Suprapubic skin (tissue), 4 donors: ENCODE measurements around the gene LPP. TPM values are rescaled to one million over a fixed set of nuclear protein-coding genes. Genes with fewer than 3 reads are reported as not detected.

Source experiments
- DNase-seq, 2 donors: peaks; one replicate each; pipeline ENCODE4 v3.0.0-alpha.2; 2019; ENCODE audit warnings: low spot score in 2 of 2
- H3K27ac ChIP-seq: fragments of 200-600 bp; sonication (generic); one replicate; pipeline ENCODE4 v1.5.1; 2019
- H3K27me3 ChIP-seq: fragments of 200-600 bp; sonication (generic); one replicate; pipeline ENCODE4 v1.5.1; 2019
- H3K36me3 ChIP-seq: fragments of 200-600 bp; sonication (generic); one replicate; pipeline ENCODE4 v1.5.1; 2019
- H3K4me1 ChIP-seq: fragments of 200-600 bp; sonication (generic); one replicate; pipeline ENCODE4 v1.5.1; 2019
- H3K4me3 ChIP-seq: fragments of 200-600 bp; sonication (generic); one replicate; pipeline ENCODE4 v1.5.1; 2019; ENCODE audit warnings: mild to moderate bottlenecking
- H3K9me3 ChIP-seq: fragments of 200-600 bp; sonication (generic); one replicate; pipeline ENCODE4 v1.5.1; 2019
- CTCF ChIP-seq, 2 donors: fragments of 200-600 bp in 1 of 2; fragments of 450-650 bp in 1 of 2; sonication (generic) in 1 of 2; IDR thresholded peaks; one replicate each; pipeline ENCODE4 v1.5.1; 2016 to 2019; ENCODE audit warnings: antibody characterized with exemption in 2 of 2, mild to moderate bottlenecking in 1 of 2, moderate library complexity in 1 of 2
- EP300 ChIP-seq: sonication (generic); formaldehyde crosslinking; IDR thresholded peaks from one replicate; pipeline ENCODE4 v1.6.1; 2017; ENCODE audit warnings: antibody characterized with exemption
- POLR2A ChIP-seq, 2 donors: fragments of 450-650 bp; IDR thresholded peaks; one replicate each; pipeline ENCODE4 v1.6.1; 2017; ENCODE audit warnings: antibody characterized with exemption in 2 of 2, mild to moderate bottlenecking in 2 of 2, moderate library complexity in 2 of 2
- POLR2AphosphoS5 ChIP-seq, 3 donors: sonication (generic); formaldehyde crosslinking; IDR thresholded peaks; one replicate each; pipeline ENCODE4 v1.6.1; 2017; ENCODE audit warnings: antibody characterized with exemption in 3 of 3
- WGBS: methylation state at CpG from one replicate; pipeline ENCODE4 v1.1.5; 2018; 5-methylcytosine and 5-hydroxymethylcytosine counted together
- total RNA-seq, 4 donors: library from RNA; depleted of rRNA; stranded (reverse); fragments of >200 nt; gene quantifications; one replicate each; pipeline ENCODE4 v1.1.0, GENCODE V29; 2016

The LPP gene
- total RNA-seq, 4 donors from 2014 or later, result 56.8 to 127 (median 84.2) TPM

- peak overlapping the region; percentile 7 for H3K27ac ChIP-seq
- H3K4me1 ChIP-seq, result peaks cover 23% of the 10 kb centered on the region
- H3K4me3 ChIP-seq, result no peak overlapping the region
- no peaks in the 10 kb centered on the region for H3K9me3 ChIP-seq
- H3K36me3 ChIP-seq, result no peaks in the 10 kb centered on the region
- no peaks in the 10 kb centered on the region for H3K27me3 ChIP-seq
- no peak for DNase-seq
- TF ChIP-seq CTCF (IDR thresholded peaks at IDR 0.05) (no peak), EP300 (no peak), POLR2AphosphoS5 (IDR thresholded peaks at IDR 0.05) (no peak), POLR2A (IDR thresholded peaks at IDR 0.05) (no peak)
- 92% methylated on average over 4 of the region's 4 CpGs for WGBS
These were observed 528.4 kb downstream of the LPP start for GRCh38 chr3:188682316-188682715.

GRCh38 chr3:188683032-188683521 is 529.1 kb downstream of the LPP start:
- 82% methylated on average over 3 of the region's 3 CpGs for WGBS
- Histone ChIP-seq H3K4me1 (peaks cover 23% of the 10 kb centered on the region), H3K9me3 (no peaks in the 10 kb centered on the region), H3K36me3 (no peaks in the 10 kb centered on the region), H3K27ac (no peak overlapping the region), H3K4me3 (no peak overlapping the region), H3K27me3 (no peaks in the 10 kb centered on the region)
- TF ChIP-seq EP300 (peak; percentile 60), POLR2AphosphoS5 (IDR thresholded peaks at IDR 0.05) (no peak)
- no peak for DNase-seq

GRCh38 chr3:188684276-188684675 is 530.3 kb downstream of the LPP start:
- H3K27me3 ChIP-seq, result no peaks in the 10 kb centered on the region
- no peak for TF ChIP-seq POLR2A (IDR thresholded peaks at IDR 0.05)
- TF ChIP-seq EP300, result no peak
- no peak for TF ChIP-seq CTCF (IDR thresholded peaks at IDR 0.05)
- TF ChIP-seq POLR2AphosphoS5 (IDR thresholded peaks at IDR 0.05), result no peak

GRCh38 chr3:188685789-188686188 is 531.8 kb downstream of the LPP start:
- Histone ChIP-seq H3K4me3 (no peak overlapping the region), H3K36me3 (no peaks in the 10 kb centered on the region), H3K9me3 (no peaks in the 10 kb centered on the region), H3K4me1 (peaks cover 23% of the 10 kb centered on the region), H3K27ac (no peak overlapping the region), H3K27me3 (no peaks in the 10 kb centered on the region)
- TF ChIP-seq CTCF (IDR thresholded peaks at IDR 0.05) (no peak), POLR2AphosphoS5 (IDR thresholded peaks at IDR 0.05) (no peak), POLR2A (IDR thresholded peaks at IDR 0.05) (no peak), EP300 (no peak)
- 100% methylated on average over 1 of the region's 1 CpG for WGBS
- no peak for DNase-seq

More at GRCh38 chr3:188684276-188684675, 530.3 kb downstream of the LPP start:
- WGBS, result 99% methylated on average over 2 of the region's 2 CpGs
- DNase-seq, result no peak
- H3K9me3 ChIP-seq, result no peaks in the 10 kb centered on the region
- H3K4me1 ChIP-seq, result peaks cover 28% of the 10 kb centered on the region
- no peaks in the 10 kb centered on the region for H3K36me3 ChIP-seq
- no peak overlapping the region for H3K4me3 ChIP-seq
- H3K27ac ChIP-seq, result no peak overlapping the region

- H3K36me3 ChIP-seq, result no peaks in the 10 kb centered on the region
- no peak overlapping the region for H3K4me3 ChIP-seq
- no peaks in the 10 kb centered on the region for H3K9me3 ChIP-seq
- no peak overlapping the region for H3K27ac ChIP-seq
- no peaks in the 10 kb centered on the region for H3K27me3 ChIP-seq
- no peak for TF ChIP-seq POLR2AphosphoS5 (IDR thresholded peaks at IDR 0.05)
- TF ChIP-seq CTCF (IDR thresholded peaks at IDR 0.05), result no peak
- TF ChIP-seq EP300, result no peak
- TF ChIP-seq POLR2A (IDR thresholded peaks at IDR 0.05), result no peak
- peaks cover 26% of the 10 kb centered on the region for H3K4me1 ChIP-seq
- DNase-seq, result no peak
- 49% methylated on average over 2 of the region's 2 CpGs for WGBS
These were observed 532.4 kb downstream of the LPP start for GRCh38 chr3:188686324-188686723.

GRCh38 chr3:188687389-188687788 is 533.4 kb downstream of the LPP start:
- TF ChIP-seq EP300 (no peak), POLR2AphosphoS5 (IDR thresholded peaks at IDR 0.05) (no peak), POLR2A (IDR thresholded peaks at IDR 0.05) (no peak)
- Histone ChIP-seq H3K4me1 (peaks cover 23% of the 10 kb centered on the region), H3K4me3 (no peak overlapping the region), H3K27me3 (no peaks in the 10 kb centered on the region), H3K27ac (no peak overlapping the region), H3K9me3 (no peaks in the 10 kb centered on the region), H3K36me3 (no peaks in the 10 kb centered on the region)
- 91% methylated on average over 3 of the region's 3 CpGs for whole genome bisulfite sequencing
- no peak for DNase-seq
